ENCODE results near the gene SLC35F1.

The SLC35F1 gene

GRCh38 chr6:118288355-118289124 lies 381.5 kb downstream of the SLC35F1 start:
- no peak for DNase-seq

- DNase-seq, result no peak
Observed at GRCh38 chr6:118292558-118292957, 385.5 kb downstream of the SLC35F1 start.

- no peak for DNase-seq
Observed at GRCh38 chr6:118294906-118295305, 387.8 kb downstream of the SLC35F1 start.

- DNase-seq, result no peak
Observed at GRCh38 chr6:118295336-118295735, 388.3 kb downstream of the SLC35F1 start.

- no peak for DNase-seq
Observed at GRCh38 chr6:118296129-118296901, 389.3 kb downstream of the SLC35F1 start.

- DNase-seq, result peak; percentile 20
Observed at GRCh38 chr6:118297821-118298220, 390.8 kb downstream of the SLC35F1 start.

GRCh38 chr6:118298476-118299427 lies 391.7 kb downstream of the SLC35F1 start:
- no peak for DNase-seq

GRCh38 chr6:118299457-118299856 lies 392.4 kb downstream of the SLC35F1 start:
- no peak for DNase-seq

- DNase-seq, result no peak
Observed at GRCh38 chr6:118304321-118304720, 397.3 kb downstream of the SLC35F1 start.

GRCh38 chr6:118305081-118305480 lies 398.0 kb downstream of the SLC35F1 start:
- no peak for DNase-seq

GRCh38 chr6:118306392-118307238 lies 399.6 kb downstream of the SLC35F1 start:
- no peak for DNase-seq

- no peak for DNase-seq
Observed at GRCh38 chr6:118307581-118307980, 400.5 kb downstream of the SLC35F1 start.

GRCh38 chr6:118309337-118310093 lies 402.5 kb downstream of the SLC35F1 start:
- no peak for DNase-seq

- no peak for DNase-seq
Observed at GRCh38 chr6:118313208-118313607, 406.1 kb downstream of the SLC35F1 start.

- no peak for DNase-seq
Observed at GRCh38 chr6:118313762-118314161, 406.7 kb downstream of the SLC35F1 start.

GRCh38 chr6:118316796-118317384 lies 409.8 kb downstream of the SLC35F1 start:
- no peak for DNase-seq

GRCh38 chr6:118317581-118318563 lies 410.8 kb downstream of the SLC35F1 start:
- no peak for DNase-seq

GRCh38 chr6:118318648-118319047 lies 411.6 kb downstream of the SLC35F1 start:
- no peak for DNase-seq

GRCh38 chr6:118319416-118319815 lies 412.4 kb downstream of the SLC35F1 start:
- DNase-seq, result no peak

All from NCI-H69 (cell line).